NOMO-1 treated with dmso at 0.1 percent for 144 hours (cell line): ENCODE measurements around the gene POLG.

ENCODE experiments used
- DNase-seq: peaks from one replicate; lab custom pipeline; 2025; ENCODE audit not compliant: unreplicated experiment; lab: John Stamatoyannopoulos, UW

Gene POLG

DNA sequence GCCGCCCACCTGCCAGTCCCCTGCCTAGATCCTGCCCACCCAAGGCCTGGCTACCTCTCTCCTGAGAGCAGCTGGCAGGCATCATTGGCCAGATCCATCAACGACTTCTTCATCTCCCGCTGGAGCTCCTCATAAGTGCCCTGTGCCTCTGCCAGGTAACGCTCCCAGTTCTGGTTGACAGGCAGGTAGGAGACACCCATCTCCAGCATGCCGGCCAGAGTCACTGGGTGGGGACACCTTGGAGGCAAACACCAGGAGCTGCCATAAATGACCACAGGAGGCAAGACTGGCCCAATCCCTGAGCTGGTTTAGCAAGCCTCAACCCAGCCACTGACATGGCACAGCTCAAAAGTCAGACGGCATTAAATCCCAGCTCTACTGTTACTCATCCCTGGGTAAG lies 7.5 kb downstream of the POLG start:
- no peak for DNase-seq

DNA sequence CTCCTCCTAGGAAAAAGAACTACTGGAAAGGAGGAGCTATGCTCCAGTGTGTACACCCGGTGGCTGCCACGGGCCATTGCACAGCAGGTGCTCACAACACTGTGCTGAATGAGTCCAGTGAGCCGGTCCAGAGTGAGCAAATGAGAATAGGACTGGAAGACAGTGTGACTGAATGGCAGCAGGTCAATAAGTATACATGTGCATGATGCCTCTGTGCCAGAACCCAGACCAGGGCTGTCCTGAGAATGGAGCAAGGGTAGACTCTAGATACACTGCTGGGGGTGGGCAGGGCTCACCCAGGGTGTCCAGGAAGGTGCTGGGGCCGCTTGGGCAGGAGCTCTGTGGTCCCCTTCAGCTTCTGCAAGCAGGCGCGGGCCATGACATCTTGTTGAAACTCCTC lies 8.3 kb downstream of the POLG start:
- peak; percentile 61 for DNase-seq

DNA sequence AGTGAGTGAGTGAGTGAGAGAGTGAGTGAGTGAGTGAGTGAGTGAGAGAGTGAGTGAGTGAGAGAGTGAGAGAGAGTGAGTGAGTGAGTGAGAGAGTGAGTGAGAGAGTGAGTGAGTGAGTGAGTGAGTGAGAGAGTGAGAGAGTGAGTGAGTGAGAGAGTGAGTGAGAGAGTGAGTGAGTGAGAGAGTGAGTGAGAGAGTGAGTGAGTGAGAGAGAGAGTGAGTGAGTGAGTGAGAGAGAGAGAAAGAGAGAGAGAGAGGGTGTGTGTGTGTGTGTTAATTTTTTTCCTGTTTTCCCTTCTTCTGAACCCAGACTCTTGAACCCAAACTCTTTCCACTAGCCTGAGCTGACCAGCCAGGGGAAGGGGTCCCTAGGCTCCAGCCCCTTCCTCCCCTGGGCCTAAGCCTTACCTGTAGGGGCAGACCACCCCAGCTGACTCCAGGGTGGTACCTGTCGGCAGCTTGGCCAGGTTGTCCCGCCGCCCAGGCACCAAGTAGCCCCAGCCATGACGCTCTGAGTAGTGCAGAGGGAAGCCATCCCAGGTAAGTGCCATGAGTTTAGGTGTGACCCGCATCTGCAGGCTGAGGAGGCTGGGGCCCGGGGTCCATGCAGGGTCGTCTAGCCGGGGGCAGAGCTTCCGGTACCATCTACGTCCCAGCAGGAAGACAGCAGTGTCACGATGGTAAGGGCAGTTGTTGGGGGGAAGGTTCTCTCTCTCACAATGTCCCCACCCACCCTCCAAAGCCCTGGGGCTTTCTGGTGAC lies 9.4 kb downstream of the POLG start:
- no peak for DNase-seq

DNA sequence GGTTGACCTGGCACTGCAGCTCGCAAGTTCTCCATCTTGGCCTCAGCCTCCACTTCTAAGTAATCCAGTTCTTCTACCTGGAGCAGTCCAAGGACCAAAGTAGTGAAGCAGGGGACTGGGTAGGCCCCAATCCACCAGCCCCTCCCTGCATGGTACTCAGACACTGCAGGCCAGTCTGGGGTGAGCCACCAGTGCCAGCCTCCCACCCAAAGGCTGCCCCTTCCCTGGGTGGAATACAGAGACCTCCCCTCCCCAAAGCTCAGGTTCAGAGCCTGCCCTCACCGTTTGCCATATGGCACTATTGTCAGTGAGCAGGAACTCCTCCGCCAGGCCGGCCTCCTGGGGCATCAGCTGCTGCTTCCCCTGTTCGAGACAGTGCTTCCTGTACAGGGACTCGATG lies 10.8 kb downstream of the POLG start:
- no peak for DNase-seq

DNA sequence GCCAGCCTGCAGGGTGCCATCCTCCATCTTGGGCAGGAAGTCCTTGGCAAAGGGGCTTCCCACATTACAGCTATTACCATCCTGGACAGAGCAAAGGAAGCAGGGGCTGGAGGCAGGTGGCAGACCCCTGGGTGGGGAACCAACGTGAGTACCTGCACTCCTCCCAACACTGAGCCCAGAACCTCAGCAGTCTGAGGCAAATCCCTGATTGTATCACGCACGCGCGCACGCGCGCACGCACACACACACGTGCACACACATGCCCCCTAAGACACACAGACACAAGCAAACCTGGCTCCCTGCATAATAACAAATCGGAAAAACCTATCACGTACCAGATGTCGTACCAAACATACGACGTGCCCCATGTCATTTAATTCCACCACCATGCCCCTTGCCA lies 11.8 kb downstream of the POLG start:
- DNase-seq, result no peak

DNA sequence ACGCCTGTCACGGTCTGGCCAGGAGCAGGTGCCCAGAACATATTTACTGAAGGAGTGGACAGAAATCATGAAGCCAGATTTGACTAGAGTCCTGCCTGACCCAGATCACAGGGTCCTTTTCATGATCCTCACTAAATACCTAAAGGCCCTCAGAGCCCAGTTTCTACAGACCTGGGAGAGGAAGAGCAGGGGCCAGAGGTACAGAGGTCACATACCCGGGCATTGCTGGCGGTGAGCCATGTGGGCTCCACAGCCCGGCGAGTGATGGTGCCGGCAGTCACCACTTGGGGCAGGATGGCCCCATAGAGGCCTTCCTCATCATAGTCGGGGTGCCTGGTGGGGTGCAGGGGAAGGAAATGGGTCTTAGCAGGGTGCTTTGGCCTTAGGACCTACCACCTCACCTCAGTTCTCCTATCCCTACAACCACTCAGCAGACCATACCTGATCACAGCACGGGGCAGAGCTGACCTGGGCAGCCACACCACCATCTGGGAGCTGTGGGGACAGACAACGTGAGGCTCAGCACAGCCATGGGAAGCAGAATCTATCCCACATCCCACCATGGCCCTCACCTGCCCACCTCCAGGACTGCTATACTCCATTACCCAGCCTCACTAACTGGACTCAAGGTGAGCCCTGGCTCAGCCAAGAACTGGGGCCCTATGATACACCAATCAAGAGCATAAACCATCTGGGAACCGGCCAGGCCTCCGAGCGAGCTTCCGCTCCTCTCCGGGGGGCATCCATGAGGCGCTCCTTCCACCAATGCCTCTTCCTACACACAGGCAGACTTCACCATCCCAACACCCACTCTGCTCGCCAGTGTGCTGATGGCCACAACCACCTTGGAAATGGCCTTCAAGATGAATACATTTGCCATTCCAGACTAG lies 12.9 kb downstream of the POLG start:
- no peak for DNase-seq

DNA sequence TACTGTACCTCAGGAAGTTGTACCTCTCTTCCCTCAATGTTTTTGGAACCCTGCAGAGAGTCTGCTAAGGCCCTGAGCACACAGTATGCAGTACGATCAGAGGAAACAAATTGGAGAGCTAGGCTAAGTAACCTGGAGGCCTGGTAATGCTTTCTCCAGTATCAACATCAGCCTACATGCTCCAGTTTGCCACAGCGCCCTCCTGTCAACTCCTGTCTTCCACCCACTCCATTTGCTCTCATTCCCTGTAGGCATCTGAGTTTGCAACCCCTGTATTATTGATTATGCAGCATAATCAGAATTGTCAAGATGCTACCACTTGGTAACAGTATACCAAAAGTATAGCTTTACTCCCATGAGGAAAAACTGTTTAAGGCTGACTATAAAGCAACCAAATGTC lies 14.4 kb downstream of the POLG start:
- DNase-seq, result no peak

DNA sequence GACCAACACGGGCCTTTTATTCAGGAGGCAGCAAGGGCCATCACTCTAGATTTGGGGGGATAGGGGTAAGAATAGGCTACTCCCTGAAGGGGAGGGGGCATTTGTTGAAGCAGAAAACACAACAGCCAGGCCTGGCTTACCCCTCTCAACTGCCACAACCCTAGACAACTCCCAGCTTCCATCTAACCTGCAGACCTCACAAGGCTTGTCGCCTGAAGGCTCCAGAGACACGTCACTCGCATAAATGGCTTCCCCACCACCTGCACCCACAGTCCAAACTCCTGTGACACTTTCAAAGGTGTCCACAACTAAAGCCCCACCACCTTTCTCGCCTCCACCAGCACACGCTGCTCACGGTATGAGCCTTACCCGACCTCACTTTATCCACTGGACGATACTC lies 14.9 kb downstream of the POLG start:
- DNase-seq, result no peak

DNA sequence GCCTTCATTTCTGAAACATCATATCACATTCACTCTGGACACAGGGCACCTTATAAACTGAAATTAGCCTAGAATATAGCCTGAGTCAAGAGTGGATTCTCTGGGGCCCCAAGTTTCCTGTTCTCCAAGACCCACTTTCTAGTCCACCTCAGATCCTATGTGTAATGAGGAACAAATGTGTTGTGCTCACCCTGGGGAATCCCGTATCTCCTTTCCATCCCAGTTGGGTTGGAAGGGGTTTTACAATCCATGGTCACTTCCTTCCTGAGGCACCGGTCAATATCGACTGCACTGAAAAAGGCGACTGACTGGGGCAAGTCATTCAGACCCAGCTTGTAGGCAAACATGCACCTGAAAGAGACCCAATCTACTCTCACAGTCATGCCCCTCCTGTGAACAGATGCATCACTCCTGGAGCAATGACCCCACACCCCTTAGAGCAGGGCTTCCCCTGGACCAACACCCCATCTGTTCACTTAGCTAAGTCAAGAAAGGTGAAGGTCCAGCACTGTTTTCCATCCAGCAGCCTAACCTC lies 17.4 kb downstream of the POLG start:
- DNase-seq, result no peak

DNA sequence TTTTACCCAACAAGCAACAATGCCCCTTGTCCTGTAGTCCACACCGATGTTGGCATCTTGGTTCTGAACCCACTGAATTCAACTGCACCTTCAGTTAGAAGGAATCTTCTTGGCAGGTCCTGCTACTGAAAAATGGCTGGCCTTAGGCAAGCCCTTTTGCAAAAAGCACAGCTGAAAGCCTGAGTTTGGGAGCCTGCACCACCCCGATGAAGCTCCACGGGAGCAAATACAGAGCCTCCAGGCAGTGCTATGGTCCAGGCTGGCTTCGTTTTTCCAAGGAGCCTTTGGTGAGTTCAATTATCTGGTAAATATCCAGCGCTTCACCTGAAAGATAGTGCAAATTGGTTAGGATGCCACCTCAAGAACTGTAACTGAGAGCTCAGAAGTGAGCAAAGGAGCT lies 18.1 kb downstream of the POLG start:
- DNase-seq, result no peak

DNA sequence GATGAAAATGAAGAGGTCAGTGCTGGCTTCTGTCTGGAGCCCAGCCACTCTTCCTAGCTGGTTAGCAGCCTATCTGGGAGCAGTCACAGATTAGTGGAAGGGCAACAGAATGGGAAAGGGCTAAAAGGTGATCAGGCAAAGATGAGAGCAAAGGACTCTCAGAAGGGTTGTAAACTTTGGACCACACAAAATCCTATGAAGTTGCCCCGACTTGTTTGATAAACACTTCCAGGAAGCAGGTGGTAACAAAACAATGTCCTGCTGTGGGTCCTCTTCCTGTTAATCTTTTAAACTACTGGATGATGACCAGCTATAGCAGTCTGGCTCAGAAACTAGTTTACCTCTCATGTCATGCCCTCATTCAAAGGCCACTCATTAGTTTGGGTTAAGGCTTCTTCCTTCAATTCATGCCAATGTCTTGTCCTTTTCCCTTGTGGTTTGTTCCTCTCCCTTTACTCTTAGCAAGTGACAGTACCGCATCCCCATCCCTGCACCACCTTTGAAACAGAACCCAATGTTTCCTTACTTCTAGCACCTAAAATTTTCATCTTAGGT lies 19.2 kb downstream of the POLG start:
- no peak for DNase-seq

DNA sequence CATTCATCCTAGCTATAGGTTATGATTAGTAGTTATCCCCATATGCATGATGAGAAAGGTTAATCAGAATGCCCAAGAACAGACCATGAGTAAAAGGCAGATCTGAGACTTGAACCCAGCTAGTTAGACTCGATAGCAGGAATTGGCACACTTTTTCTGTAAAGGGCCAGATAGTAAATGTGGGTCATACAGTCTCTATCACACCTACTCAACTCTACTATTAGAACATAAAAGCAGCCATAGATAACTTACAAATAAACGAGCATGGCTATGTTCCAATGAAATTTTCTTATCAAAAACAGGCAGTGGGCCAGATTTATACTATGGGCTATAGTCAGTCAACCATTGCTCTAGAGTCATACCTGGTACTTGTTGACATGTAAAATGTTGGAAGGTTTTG lies 24.6 kb downstream of the POLG start:
- DNase-seq, result no peak

DNA sequence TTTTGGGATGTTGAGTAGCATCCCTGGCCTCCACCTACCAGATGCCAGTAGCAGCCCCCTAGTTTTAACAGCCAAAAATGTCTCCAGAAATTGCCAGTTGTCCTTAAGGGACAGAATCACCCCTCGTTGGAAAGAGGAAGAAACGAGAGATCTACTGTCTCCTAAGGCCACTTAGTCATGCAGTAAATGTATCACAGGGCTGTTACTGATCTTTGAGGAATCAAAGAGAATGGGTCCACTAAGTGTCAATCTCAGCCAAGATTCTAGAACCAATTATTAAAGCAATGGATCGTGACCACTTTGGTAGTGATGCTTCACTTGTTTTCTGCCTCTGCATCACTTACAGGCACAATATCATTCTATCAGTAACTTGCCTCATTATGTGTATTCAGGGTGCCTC lies 26.4 kb downstream of the POLG start:
- DNase-seq, result no peak

DNA sequence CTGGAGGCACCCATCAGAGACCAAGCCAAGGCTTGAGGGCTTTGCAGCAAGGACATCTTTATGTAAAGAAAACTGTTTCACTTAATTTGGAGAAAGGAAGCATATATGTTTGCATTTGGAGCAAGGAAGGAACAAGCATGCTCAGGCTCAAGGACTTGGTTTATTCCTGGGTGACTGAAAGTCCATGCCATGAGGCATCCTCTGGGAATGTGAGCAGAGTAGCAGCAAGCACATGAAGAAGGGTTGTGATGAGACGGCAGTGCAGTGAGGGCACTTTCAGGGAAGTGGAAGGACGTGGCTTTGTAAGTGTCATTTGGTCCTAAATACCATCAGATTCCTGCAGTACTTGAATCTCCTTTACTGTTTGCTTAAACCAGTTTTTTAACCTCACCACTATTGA lies 26.8 kb downstream of the POLG start:
- no peak for DNase-seq

DNA sequence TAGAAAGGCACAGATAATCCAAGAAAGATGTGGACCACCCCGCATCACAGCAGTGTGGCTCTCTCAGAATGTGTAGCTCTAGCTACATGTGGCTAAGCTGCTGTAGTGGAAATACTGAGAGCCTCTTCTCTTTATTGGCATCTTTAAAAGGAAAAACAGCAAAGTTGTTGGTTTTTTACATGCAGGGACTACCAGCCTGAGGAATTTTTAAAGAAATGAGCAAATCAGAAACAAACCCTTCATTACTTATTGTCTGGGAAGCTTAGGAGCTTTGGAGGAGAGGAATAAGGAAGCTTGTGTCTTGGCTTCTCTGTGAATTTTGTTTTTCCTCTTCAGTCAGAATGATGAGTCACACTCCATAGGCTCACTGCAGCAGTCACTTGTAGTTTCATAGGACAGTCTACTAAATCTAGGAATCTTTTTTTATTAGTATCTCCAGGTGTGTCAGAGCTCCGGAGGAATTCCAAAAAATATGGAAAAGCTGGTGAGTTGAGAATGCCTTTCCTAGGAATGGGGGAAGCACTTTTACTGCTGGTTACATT lies 27.5 kb downstream of the POLG start:
- no peak for DNase-seq

DNA sequence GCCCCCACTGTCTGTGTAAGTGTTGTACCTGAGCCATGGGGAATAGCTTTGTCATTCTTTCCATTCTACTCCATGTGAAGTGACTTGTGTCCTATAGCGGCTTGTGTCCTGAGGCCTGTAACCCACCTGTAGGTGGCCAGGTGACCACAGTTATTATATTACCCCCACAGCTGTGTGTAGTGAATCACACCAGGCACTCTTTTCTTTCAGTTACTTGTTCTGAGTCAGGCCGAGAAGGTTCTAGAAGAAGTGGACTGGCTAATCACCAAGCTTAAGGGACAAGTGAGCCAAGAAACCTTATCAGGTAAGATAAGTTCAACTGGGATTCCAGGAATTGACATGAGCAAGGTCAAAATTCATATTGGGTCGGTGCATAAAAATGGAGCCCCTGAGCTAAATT lies 29.2 kb downstream of the POLG start:
- no peak for DNase-seq

DNA sequence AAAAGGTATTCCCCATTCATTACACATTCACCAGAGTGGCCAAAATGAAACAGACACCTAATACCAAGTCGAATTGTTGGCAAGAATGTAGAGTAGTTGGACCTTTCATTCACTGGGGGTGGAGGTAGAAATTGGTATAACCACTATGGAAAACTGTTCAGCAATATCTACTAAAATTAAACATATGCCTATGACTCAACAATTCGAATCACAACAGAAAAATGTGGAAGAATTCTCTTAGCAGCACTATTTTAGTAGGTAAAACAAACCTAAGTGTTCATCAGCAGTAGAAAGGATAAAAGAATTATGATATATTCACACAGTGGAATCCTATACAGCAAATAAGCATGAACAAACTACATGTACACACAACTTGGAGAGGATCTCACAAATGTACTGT lies 30.6 kb downstream of the POLG start:
- no peak for DNase-seq

DNA sequence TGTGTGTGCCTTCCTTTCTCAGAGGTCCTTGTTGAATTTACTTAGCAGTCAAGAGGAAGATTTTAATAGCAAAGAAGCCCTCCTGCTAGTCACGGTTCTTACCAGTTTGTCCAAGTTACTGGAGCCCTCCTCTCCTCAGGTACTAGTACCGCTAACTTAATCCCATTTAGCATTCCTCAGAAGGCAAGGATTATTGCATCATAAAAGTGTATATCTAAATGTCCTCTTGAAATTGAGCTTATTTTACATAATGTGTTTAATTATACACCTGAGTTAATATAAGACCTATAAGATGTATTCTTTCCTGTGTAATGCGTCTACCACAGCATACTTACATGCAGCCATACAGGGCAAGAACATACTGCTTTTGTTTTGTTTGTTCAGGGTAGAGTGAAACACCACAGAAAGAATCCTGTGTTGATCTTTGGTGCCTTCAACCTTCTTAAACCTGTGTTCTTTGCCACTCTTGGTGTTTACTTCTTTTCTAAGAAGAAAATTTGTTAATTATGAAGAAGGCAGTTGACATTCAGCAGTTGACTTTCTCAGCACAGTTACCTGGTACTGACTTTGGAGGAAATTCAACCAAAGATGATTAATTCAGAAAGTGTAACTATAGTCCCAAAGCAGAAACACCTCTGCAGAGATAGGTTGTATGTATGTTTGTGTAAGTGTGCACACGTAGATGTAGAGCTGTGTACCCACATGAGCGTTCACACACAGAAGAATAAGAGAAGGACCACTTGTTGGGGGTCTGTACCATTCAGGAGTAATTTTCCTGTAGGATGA lies 33.1 kb downstream of the POLG start:
- DNase-seq, result no peak

DNA sequence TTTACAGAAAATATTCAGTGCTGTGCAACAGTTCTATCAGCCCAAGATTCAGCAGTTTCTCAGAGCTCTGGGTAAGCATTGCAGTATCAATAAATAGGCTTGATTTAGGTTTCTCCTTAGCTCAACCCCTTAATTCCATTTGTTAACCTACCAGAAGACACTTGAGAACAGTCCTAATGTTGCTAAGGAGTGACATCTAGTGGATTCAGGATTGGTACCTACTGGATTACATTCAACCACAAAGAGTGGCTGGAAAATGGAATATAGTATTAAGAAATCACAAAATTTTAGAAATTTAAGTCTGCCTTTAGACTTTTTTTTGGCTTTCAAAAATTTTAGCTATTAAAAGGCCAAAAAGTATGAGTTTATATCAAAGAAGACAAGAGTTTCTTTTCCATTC lies 34.7 kb downstream of the POLG start:
- DNase-seq, result no peak

DNA sequence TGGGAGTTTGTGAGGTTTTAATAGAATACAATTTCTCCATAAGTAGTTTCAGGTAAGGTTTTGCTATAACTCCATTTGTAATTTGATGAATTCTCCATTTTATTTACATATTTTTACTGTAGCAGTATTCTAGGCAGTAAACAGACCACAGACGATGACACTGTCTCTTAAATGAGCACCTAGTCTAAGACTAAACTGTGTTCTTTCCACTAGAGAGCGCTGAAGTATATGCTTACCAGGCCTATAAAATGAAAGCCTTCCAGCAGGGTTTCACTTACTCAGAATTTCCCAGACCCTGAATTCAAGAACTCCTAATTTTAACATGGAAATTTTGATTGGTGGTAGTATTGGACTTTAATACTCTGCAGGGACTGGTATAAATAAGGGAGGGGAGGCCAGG lies 41.6 kb downstream of the POLG start:
- no peak for DNase-seq

DNA sequence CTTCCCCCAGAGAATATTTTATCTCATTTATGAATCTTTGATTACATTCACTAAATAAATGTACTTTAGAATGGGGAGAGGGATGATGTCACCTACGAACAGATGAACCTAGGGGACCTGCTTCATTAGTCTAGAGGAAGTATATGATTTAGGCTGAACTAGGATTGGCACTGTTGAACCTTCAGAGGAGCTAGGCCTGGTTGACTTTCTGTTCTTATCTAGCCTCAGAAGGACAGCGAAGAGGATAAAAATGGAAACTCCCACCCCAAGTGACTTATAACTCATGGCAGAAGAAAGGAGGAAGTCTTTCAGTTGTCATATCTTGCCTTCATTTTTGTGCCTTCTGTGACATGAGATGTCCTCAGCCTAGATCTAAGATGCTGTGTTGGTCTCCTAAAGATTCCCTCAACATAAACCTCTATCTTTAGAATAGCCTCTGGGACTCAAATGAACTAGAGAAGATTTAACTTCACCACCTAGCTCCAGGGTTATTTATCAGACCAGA lies 42.6 kb downstream of the POLG start:
- DNase-seq, result no peak
